Stomach (tissue), 4 donors: ENCODE results near the gene TOP3B.

ENCODE experiments used
- CTCF ChIP-seq, 7 experiments: fragments of 450-650 bp in 4 of 7; fragments of 200-600 bp in 3 of 7; sonication (generic) in 3 of 7; IDR thresholded peaks; one replicate each; pipeline ENCODE4 v1.5.1; 2016 to 2019; ENCODE audit warnings: antibody characterized with exemption in 7 of 7, control low read depth in 2 of 7, mild to moderate bottlenecking in 1 of 7
- EP300 ChIP-seq: sonication (generic); formaldehyde crosslinking; IDR thresholded peaks from one replicate; pipeline ENCODE4 v1.6.1; 2017; ENCODE audit warnings: antibody characterized with exemption
- POLR2A ChIP-seq, 4 donors: fragments of 450-650 bp; IDR thresholded peaks; one replicate each; pipeline ENCODE4 v1.6.1; 2016; ENCODE audit warnings: antibody characterized with exemption in 4 of 4, control low read depth in 2 of 4, mild to moderate bottlenecking in 1 of 4, moderate library complexity in 1 of 4
- POLR2AphosphoS5 ChIP-seq, 3 donors: sonication (generic); formaldehyde crosslinking; IDR thresholded peaks; one replicate each; pipeline ENCODE4 v1.6.1; 2016; ENCODE audit warnings: antibody characterized with exemption in 3 of 3

GRCh38 chr22:21940521-21940920, 42.1 kb downstream of the TOP3B start:
- no peak for TF ChIP-seq CTCF (IDR thresholded peaks at IDR 0.05)
- TF ChIP-seq POLR2AphosphoS5 (IDR thresholded peaks at IDR 0.05): no peak
- no peak for TF ChIP-seq POLR2A (IDR thresholded peaks at IDR 0.05)
- TF ChIP-seq EP300: no peak
